Keratinocyte (primary cell): ENCODE measurements around the gene C9orf43.

Experiments
- CTCF ChIP-seq, 3 experiments: IDR thresholded peaks in 1 of 3; conservative IDR thresholded peaks in 1 of 3; optimal IDR thresholded peaks in 1 of 3; 2 replicates in 2 of 3; 3 replicates in 1 of 3; pipeline versions ENCODE3 to v1.5.1; 2011; ENCODE audit warnings: low read length in 3 of 3, mild to moderate bottlenecking in 3 of 3, moderate library complexity in 2 of 3, control low read depth in 1 of 3, inconsistent platforms in 1 of 3; ENCODE audit not compliant: insufficient read depth in 2 of 3; ENCODE audit errors: extremely low read depth in 1 of 3
- EZH2 ChIP-seq: IDR thresholded peaks from one replicate; pipeline ENCODE4 v1.6.1; 2012; ENCODE audit warnings: inconsistent platforms, mild to moderate bottlenecking, low read length, moderate library complexity

- TF ChIP-seq CTCF (optimal IDR thresholded peaks at IDR 0.05 in 1 of 3, IDR thresholded peaks at IDR 0.05 in 1 of 3, conservative IDR thresholded peaks at IDR 0.05 in 1 of 3; ENCODE audit: extremely low read depth in 1 of 3, insufficient read depth in 2 of 3, low read length in 3 of 3), result no peak
- TF ChIP-seq EZH2, result no peak
Measured at GRCh38 chr9:113425072-113425471, 14.5 kb downstream of the C9orf43 start.
